Activated naive CD8-positive, alpha-beta T cell treated with anti-CD3 and anti-CD28 coated beads, Interleukin-2, amount 50 U/mL, for 16 hours (primary cell): ENCODE results near the gene TRMT10C.
"Not testable (repeated sequence)": the region's sequence is repeated elsewhere in the genome, so short reads cannot be mapped to it uniquely, and the experiment has no call there.

Experiments used
- DNase-seq: peaks from one replicate; pipeline ENCODE4 v3.0.0-alpha.2; 2020; ENCODE audit warnings: low read depth, low spot score

The TRMT10C gene

DNA sequence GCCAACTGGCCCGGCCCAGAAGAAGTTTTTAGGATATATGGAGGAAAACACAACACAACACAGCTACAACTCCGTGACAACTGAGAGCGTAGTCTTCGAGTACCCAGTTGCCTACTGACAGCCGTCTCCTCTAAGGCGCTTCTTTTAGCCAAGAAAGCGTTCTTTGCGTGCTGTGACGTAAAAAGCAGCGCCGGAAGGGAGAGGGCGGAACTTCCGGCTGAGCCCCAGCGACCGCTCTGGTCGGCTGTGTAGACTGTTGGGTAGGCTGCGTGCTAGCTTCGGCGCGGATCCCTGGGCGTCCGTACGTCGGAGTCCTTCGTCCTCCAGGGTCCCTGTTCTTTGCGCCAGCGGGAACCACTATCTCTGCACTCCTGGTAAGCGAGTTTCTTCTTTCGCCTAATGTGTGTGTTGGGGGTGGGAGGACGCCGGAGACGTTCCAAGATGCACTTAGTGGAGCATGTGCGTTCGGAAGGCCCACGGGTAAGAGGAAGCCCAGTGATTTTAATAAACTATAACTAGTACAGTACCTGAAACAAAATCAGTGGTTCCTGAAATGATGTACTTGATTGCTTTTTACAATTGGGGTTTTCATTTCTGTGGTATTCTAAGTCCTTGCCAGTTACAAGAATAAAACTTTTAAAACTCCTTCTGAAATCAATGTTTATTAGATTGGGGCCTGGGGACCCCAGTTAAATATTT, at the start of gene TRMT10C:
TRMT10C (plus strand) TSS at position 239 of the 699 bp plus-strand sequence. CDS start 2,914 bp downstream, outside the sequence.
- DNase-seq = peak; percentile 88

DNA sequence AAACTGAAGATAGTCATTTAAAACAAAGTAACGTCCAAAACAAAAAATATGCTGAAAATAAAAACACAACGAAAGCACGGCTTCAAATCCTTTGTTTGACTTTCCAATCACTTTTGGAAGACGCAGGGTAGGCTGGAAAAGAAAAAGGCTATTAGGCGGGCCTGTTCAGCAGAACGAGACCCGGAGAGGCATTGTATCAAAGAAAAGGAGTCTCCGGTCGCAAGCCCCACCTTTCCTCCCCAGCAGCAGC, 49.3 kb upstream of the TRMT10C start:
- no peak for DNase-seq

DNA sequence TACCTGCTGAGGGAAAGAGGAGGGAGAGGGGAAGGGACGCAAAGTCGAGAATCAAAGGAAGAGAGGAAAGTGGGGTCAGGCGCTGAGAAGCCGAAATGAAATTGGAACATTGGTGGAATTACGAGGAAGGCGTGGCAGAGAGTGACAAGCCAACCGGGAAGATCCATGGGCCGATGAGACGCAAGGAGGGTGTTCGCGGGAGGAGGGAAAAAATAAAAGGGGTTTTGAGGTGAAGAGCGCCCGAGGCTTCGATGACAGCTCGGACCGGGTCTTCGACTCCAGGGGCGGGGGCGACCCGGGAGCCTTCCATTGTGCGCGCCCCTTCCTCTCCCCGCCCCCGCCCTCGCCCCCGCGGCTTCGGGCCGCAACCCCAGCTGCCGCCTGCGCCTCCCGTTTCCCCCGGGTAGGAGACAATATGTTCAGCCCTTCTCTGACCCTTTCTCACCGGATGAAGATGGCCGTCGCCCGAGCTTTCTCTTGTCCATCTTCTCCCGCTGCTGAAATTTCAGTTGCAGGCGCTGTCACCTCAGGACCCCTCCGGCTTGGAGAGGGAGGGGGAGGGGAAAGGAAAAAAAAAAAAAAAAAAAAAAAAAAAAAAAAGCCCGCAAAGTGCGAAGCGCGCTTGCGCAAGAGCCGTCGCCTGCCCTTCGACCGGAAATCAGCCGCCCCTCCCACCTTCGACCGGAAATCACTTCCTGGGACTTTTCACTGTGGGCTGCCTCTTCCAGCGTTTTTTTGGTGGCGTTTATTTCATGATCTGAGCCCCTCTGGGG, 48.8 kb upstream of the TRMT10C start, which contains the start of gene SENP7:
SENP7 (minus strand) TSS at position 567 of the 773 bp plus-strand sequence; CDS start at position 485, 82 bp downstream.
- DNase-seq = peak; percentile 39

DNA sequence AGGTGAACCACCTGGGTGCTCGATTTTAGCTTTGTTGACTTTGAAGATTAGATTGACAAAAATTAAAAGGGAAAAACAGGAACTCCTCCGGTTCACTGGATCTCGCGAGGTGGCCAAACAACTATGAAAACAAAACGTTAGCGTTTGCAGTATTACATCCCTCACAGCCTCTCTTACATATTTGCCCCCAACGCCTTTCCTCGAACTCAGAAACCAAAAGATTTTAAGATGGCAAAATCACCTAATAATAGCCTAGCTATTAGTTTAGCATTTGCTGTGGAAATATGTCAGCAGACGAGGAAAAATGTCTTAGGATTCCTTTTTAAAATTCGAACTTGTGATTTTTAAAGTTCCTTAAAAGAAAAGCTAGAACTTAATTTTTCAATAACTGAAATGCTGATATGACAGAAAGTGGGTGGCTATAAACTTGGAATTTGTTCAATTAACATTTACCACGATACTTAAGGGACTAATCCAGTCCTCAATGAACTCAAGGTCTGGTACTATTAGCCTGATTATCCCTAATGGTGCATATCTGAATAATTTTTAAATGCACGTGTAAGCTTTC, 48.2 kb upstream of the TRMT10C start:
- no peak for DNase-seq

GRCh38 chr3:101518421-101518871, 43.2 kb upstream of the TRMT10C start:
- no peak for DNase-seq

DNA sequence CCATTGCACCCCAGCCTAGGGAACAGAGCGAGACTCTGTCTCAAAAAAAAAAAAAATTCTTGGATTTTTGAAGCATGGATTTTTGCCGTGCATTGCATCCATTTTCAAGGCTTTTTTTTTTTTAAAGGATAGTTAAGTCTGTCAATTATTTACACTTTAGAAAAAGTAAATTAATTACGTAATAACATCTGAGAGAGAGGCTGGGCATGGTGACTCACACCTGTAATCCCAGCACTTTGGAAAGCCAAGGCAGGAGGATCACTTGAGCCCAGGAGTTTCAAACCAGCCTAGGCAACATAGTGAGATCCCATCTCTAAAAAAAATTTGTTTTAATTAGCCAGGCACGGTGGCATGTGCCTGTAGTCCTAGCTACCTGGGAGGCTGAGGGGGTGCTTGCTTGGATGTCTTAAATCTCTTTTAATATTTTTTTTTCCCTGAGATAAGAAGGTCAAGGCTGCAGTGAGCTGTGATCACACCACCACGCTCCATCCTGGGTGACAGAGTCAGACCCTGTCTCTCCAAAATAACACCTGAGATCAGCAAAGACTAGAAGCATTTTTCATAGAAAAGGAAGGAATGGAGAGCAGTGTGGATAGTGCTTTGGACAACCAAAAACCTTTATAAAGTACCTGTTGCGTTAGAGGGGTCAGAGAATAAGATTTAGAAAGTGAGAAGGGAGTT, 41.8 kb upstream of the TRMT10C start:
- DNase-seq = no peak

GRCh38 chr3:101521211-101521701, 40.4 kb upstream of the TRMT10C start:
- DNase-seq = no peak

DNA sequence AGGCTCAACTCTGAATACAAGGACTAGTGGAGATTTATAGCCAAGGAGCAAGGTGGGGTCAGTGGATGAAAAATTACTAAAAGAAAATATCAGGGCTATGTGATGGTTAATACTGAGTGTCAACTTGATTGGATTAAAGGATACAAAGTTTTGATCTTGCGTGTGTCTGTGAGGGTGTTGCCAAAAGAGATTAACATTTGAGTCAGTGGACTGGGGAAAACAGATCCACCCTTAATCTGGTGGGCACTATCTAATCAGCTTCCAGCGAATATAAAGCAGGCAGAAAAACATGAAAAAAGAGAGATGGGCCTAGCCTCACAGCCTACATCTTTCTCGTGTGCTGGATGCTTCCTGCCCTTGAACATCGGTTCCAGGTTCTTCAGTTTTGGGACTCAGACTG, 34.2 kb upstream of the TRMT10C start:
- no peak for DNase-seq

DNA sequence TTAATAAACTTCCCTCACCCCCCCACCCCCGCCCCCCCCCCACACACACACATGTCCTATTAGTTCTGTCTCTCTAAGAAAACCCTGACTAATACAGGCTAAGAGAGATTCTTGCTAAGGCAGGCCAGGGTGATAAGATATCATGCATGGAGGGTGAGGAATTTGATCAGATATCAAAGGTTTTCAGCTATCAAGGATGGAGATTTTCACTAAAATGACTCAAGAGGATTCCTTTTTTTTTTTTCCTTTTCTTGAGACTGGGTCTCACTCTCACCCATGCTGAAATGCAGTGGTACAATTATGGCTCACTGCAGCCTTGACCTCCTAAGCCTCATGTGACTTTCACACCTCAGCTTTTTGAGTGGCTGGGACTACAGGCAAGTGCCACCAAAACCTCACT, 33.8 kb upstream of the TRMT10C start:
- DNase-seq = no peak

GRCh38 chr3:101529816-101530685, 31.6 kb upstream of the TRMT10C start:
- DNase-seq = no peak

- no peak for DNase-seq
These were observed 31.0 kb upstream of the TRMT10C start for GRCh38 chr3:101530686-101531047.

DNA sequence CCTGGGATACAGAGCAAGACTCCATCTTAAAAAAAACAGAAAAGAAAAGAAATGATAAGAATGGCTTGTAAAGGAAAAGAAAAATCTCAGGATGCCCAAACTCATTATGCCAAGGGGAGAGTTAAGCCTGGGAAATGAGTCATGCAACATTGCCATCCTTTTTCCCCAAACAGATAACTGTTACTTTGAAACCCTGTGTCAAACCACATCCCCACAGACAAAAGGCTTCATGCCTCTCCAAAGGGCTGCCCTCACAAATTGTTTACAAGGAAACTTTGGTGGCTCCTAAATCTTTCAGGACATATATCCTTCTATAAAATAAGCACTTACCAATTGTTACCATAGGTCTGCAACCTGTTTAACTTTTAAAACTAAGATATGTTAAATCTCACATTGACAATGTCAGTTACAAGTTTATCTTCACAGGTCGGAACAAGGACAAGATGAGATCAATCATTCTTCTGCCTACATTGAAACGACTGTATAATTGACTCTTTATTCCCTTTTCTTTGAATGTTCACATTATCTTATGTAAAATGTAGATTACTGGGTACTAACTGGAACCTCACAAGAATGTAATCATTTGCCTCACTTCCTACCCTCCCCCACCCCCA, 30.1 kb upstream of the TRMT10C start:
- no peak for DNase-seq

DNA sequence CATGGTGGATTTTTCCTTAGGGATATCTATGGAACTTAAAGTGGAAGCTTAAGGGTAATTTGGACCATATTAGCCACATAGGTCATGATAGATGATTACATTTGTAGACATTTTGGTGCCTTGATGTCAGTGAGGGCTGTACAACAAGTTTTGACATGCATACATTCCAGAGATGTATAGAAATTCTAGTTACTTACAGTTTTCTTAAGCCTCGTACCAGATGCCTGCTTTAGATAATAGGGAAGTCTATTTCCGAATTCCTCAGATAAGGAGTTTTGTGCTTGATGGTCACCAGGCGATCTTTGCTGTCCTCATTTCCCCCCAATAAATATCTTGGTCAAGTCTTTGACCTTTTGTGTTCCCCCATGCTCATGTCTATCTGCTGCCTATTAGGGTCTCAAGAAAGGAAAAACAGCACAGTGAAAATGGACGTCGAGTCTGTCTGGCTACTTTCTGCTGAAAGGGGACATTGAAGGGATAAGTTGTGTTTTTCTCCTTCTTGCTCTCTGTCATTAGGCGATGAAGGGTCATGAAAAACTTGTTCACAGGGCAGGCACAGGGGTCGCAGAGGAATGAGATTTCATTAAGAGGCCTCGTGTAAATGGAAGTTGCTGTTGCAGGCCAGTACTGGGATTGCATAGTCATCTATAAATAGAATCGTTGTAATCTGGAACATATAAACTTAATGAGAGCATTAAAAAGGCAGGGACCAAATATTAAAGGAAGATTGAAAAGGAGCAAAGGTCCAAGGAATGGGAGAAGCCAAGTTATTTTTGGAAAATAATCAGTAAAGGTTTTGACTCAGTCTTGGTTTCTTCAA, 28.7 kb upstream of the TRMT10C start:
- no peak for DNase-seq

DNA sequence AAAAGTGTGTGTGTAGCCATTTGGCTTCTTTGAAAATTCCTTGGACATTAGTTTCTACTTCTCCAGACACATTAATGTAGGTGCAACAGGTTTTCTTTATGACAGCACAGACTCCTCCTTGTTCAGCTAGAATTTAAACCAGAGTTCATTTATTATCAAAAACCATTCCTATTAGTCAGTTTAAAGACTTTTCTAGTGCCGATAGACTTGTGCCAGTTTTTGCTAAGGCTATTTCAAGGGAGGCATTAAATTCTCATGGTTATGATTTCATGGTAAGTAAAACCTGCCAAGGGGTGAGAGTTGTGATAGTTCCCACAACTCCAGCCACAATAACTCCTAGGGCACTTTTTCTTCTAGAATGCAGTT, 28.1 kb upstream of the TRMT10C start:
- no peak for DNase-seq

DNA sequence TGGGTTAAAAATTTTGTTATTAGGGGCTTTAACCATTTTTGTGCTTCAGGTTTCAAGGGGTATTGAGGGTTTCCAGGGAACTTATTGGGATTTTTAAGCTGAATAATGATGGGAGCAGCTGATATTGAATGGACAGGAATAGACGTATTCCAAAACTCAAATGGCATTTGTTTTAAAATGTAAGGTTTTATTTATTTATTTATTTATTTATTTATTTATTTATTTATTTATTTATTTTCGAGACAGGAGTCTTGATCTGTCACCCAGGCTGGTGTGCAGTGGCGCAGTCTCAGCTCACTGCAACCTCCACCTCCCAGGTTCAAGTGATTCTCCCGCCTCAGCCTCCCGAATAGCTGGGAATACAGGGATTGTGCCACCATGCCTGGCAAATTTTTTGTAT, 26.4 kb upstream of the TRMT10C start:
- no peak for DNase-seq

DNA sequence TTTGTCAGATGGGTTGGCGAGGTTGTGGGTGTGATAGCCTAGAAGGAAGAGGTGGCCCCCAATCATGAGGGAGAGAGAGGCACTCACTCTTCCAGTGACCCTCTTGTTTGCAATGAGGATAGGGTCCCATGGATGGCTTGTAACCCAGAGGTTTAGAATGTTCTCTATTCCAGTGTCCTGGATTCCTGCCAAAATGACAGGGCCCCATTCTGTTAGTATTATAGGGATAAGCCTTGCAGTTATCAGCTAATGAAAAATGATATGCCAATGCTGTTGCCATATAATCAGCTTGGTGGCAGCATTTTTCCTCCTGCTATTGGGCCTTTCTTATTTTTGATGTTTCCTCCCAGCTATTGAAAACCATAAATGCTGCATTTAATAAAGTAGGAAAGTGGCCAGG, 25.4 kb upstream of the TRMT10C start:
- no peak for DNase-seq

DNA sequence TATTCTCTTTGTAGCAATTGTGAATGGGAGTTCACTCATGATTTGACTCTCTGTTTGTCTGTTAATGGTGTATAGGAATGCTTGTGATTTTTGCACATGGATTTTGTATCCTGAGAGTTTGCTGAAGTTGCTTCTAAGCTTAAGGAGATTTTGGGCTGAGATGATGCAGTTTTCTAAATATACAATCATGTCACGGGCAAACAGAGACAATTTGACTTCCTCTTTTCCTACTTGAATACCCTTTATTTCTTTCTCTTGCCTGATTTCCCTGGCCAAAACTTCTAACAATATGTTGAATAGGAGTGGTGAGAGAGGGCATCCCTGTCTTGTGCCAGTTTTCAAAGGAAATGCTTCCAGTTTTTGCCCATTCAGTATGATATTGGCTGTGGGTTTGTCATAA, 24.7 kb upstream of the TRMT10C start:
- not testable (repeated sequence) for DNase-seq

- DNase-seq = no peak
These were observed 18.7 kb upstream of the TRMT10C start for GRCh38 chr3:101542957-101543356.

GRCh38 chr3:101544161-101544850, 17.4 kb upstream of the TRMT10C start:
- no peak for DNase-seq
